ENCODE results near the gene SLC34A1. TPM values are rescaled to one million over a fixed set of nuclear protein-coding genes. Genes with fewer than 3 reads are reported as not detected.

The SLC34A1 gene
- total and polyA plus RNA-seq, 5 donors, result not detected

DNA sequence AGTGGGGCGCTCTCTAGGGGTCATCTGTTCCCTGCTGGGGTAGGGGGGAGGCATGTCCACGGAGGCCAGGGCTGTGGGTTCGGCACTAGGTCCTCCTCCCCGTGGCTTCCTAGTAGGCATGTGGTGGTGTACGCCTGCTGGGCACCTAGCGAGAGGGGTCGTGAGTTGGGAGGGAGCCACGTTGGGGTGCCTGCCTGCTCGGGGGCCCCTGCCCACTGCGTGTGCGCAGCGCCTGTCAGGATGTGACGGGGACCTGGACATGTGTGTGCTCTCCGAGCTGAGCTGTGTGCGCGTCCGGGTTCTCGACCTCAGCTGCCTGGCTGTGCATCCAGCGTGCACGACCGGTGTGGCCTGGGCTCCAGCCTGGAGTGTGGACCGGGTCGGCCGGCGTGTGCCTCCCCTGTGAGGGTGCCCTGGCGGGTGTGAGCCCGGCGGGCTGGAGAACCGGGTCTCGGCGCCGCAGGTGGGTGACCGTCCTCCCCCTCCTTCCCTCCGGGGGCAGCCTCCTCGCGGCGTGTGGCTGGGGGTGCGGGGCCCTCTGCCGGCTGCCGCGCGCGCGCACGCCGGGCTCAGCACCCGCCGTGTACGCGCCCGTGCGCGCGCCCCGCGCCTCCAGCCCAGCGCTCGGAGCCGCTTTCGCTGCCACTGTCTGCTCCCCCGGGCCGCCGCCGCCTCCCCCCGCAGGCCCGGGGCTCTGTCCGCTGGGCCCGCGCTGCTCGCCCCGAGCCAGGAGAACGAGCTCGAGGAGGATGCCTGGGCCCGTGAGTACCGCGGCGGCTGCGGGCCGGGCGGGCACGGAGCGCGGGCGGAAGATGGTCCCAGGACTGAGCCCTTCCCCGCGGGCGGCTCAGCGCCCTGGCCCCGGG is 62.2 kb downstream of the SLC34A1 start, which contains the start of gene PRR7:
Gene PRR7 (plus strand): TSS at position 615 of the 866 bp plus-strand sequence. CDS start 8,254 bp downstream, outside the sequence.
- Histone ChIP-seq H3K4me3 (ENCODE audit: low read length) (peak within 1 kb of the TSS; percentile 72), H3K27me3 (ENCODE audit: control insufficient read depth, insufficient read depth) (no peaks in the 10 kb centered on the region), H3K9me3 (ENCODE audit: control insufficient read depth, low read length) (no peaks in the 10 kb centered on the region), H3K27ac (ENCODE audit: low read length) (no peak within 1 kb of the TSS), H3K4me1 (ENCODE audit: control insufficient read depth, insufficient read depth, low read length) (no peaks in the 10 kb centered on the region)
- ATAC-seq, result peak; percentile 65 to 66
- under 1% methylated on average over 89 of the region's 89 CpGs for WGBS
- DNase-seq, result peak; percentile 63 to 91 (median 87)
- intact Hi-C loops (cut with DNase I), result no loop called here

DNA sequence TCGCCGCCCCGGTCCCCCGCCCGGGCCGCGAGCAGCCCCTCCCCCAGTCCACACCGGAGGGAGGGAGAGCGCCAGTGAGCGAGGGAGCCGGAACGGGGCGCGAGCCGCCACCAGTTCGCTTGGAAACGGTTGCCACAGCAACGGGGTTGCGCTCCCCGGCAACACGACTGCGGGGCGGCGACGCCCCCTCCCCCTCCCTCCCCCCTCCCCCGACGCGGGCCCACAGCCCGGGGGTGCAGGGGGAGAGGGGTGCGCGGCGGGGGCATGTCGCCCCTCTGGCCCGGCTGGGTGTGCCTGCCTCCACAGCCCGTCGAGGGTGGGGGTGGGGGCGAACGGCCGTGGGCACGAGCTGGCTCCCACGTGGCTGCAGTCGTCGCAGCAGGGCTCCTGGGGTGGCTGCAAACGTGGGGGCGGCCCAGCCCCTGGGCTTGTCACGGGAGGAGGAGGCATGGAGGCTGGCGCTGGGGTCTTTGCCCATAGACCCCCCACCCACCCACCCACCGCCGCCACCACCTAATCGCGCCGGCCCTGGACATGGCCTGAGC is 62.9 kb downstream of the SLC34A1 start:
- Histone ChIP-seq H3K4me3 (ENCODE audit: low read length) (peak overlapping the region; percentile 72), H3K27ac (ENCODE audit: low read length) (no peak overlapping the region), H3K9me3 (ENCODE audit: control insufficient read depth, low read length) (no peaks in the 10 kb centered on the region), H3K4me1 (ENCODE audit: control insufficient read depth, insufficient read depth, low read length) (no peaks in the 10 kb centered on the region), H3K27me3 (ENCODE audit: control insufficient read depth, insufficient read depth) (no peaks in the 10 kb centered on the region)
- 1% methylated on average over 48 of the region's 52 CpGs for WGBS
- DNase-seq, result peak; percentile 52 to 76 (median 75)
- intact Hi-C loops (cut with DNase I), result no loop called here
- ATAC-seq, result peak; percentile 6 to 15

- no peaks in the 10 kb centered on the region for H3K27me3 ChIP-seq (ENCODE audit: control insufficient read depth, insufficient read depth)
- ATAC-seq, result peak; percentile 19 to 54
Observed at GRCh38 chr5:177447611-177448243, 63.5 kb downstream of the SLC34A1 start.

More at GRCh38 chr5:177447611-177448243, 63.5 kb downstream of the SLC34A1 start:
- Histone ChIP-seq H3K4me1 (ENCODE audit: control insufficient read depth, insufficient read depth, low read length) (no peaks in the 10 kb centered on the region), H3K9me3 (ENCODE audit: control insufficient read depth, low read length) (no peaks in the 10 kb centered on the region), H3K27ac (ENCODE audit: low read length) (no peak overlapping the region), H3K4me3 (ENCODE audit: low read length) (no peak overlapping the region)
- WGBS, result 7% methylated on average over 23 of the region's 23 CpGs
- intact Hi-C loops (cut with DNase I), result no loop called here
- DNase-seq, result peak in 2 of 3 donors; percentile 53 to 64

Other genes with a start within 250 kb of the SLC34A1 start
- gene RAB24, start 80.7 kb upstream of the SLC34A1 start, total RNA-seq, result 10 to 100 TPM; 15.0 to 23.8 (median 20.6) TPM
- gene RAB24, start 80.7 kb upstream of the SLC34A1 start, polyA plus RNA-seq, result 28.6 TPM
- 10 to 100 TPM; 40.4 to 55.7 (median 46.0) TPM for gene PRELID1, start 80.6 kb upstream of the SLC34A1 start, total RNA-seq
- gene PRELID1, start 80.6 kb upstream of the SLC34A1 start, polyA plus RNA-seq, result 43.3 TPM
- 1 to 10 TPM; 2.4 to 3.6 (median 2.6) TPM for gene MXD3, start 72.5 kb upstream of the SLC34A1 start, total RNA-seq
- gene MXD3, start 72.5 kb upstream of the SLC34A1 start, polyA plus RNA-seq, result 1.7 TPM
- gene LMAN2, start 32.8 kb upstream of the SLC34A1 start, total RNA-seq, result 10 to 100 TPM; 59.0 to 74.3 (median 68.8) TPM
- 109 TPM for gene LMAN2, start 32.8 kb upstream of the SLC34A1 start, polyA plus RNA-seq
- 1 to 10 TPM; 3.8 to 5.1 (median 4.2) TPM for gene RGS14, start 26.5 kb upstream of the SLC34A1 start, total RNA-seq
- gene RGS14, start 26.5 kb upstream of the SLC34A1 start, polyA plus RNA-seq, result 4.6 TPM
- gene PFN3, start 16.2 kb downstream of the SLC34A1 start, total RNA-seq, result not detected
- gene PFN3, start 16.2 kb downstream of the SLC34A1 start, polyA plus RNA-seq, result not detected
- under 1 TPM; 0.17 to 0.34 (median 0.26) TPM for gene F12, start 25.1 kb downstream of the SLC34A1 start, total RNA-seq
- gene F12, start 25.1 kb downstream of the SLC34A1 start, polyA plus RNA-seq, result 0.27 TPM
- gene GRK6, start 42.2 kb downstream of the SLC34A1 start, total RNA-seq, result 10 to 100 TPM; 13.2 to 16.9 (median 15.5) TPM
- 7.4 TPM for gene GRK6, start 42.2 kb downstream of the SLC34A1 start, polyA plus RNA-seq
- gene PRR7, start 62.4 kb downstream of the SLC34A1 start, total RNA-seq, result under 1 TPM in 3 of 4 donors, not detected in 1; 0.33 to 0.45 (median 0.35) TPM
- 0.27 TPM for gene PRR7, start 62.4 kb downstream of the SLC34A1 start, polyA plus RNA-seq
- gene DBN1, start 89.2 kb downstream of the SLC34A1 start, total RNA-seq, result 10 to 100 TPM; 15.3 to 44.8 (median 25.3) TPM
- 17.7 TPM for gene DBN1, start 89.2 kb downstream of the SLC34A1 start, polyA plus RNA-seq
- gene PDLIM7, start 113.2 kb downstream of the SLC34A1 start, total RNA-seq, result 10 to 100 TPM; 35.0 to 71.5 (median 47.0) TPM
- gene PDLIM7, start 113.2 kb downstream of the SLC34A1 start, polyA plus RNA-seq, result 61.9 TPM
- gene DOK3, start 125.4 kb downstream of the SLC34A1 start, total RNA-seq, result 1 to 10 TPM; 3.1 to 4.5 (median 3.9) TPM
- gene DOK3, start 125.4 kb downstream of the SLC34A1 start, polyA plus RNA-seq, result 1.4 TPM
- 10 to 100 TPM; 36.0 to 43.5 (median 40.3) TPM for gene DDX41, start 132.5 kb downstream of the SLC34A1 start, total RNA-seq
- gene DDX41, start 132.5 kb downstream of the SLC34A1 start, polyA plus RNA-seq, result 30.5 TPM
- gene FAM193B, start 170.1 kb downstream of the SLC34A1 start, total RNA-seq, result 10 to 100 TPM; 24.9 to 34.2 (median 27.7) TPM
- gene FAM193B, start 170.1 kb downstream of the SLC34A1 start, polyA plus RNA-seq, result 41.8 TPM
- 100 to 1,000 TPM in 1 of 4 donors, 10 to 100 TPM in 3; 64.4 to 102 (median 74.0) TPM for gene TMED9, start 207.8 kb downstream of the SLC34A1 start, total RNA-seq
- gene TMED9, start 207.8 kb downstream of the SLC34A1 start, polyA plus RNA-seq, result 84.6 TPM
- 10 to 100 TPM; 15.8 to 24.1 (median 20.7) TPM for gene B4GALT7, start 215.7 kb downstream of the SLC34A1 start, total RNA-seq
- 24.1 TPM for gene B4GALT7, start 215.7 kb downstream of the SLC34A1 start, polyA plus RNA-seq

Measured in right cardiac atrium (tissue), 5 donors.